TTC549 (cell line): Measurements from ENCODE around the gene C11orf16.
"Not testable (repeated sequence)": the region's sequence is repeated elsewhere in the genome, so short reads cannot be mapped to it uniquely, and the experiment has no call there.

Experiments
- FAIRE-seq: peaks from 2 replicates; lab custom pipeline; 2012; peaks lifted over from hg19 to GRCh38; lab: Jason Lieb, UNC

C11orf16 gene

GRCh38 chr11:8886322-8886721, 46.4 kb downstream of the C11orf16 start:
- FAIRE-seq = no peak

DNA sequence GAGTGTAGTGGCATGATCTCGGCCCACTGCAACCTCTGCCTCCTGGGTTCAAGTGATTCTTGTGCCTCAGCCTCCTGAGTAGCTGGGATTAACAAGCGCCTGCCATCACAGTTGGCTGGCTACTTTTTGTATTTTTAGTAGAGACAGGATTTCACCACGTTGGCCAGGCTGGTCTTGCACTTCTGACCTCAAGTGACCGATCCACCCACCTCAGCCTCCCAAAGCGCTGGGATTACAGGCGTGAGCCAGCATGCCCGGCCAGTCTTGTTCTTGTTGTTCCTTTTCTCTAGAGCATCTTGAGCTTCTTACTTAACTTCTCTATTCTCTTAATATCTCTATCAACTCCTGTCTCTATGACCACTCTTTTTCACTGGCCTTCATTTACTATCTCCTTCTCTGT, 51.2 kb downstream of the C11orf16 start:
- not testable (repeated sequence) for FAIRE-seq

GRCh38 chr11:8878771-8879170, 54.0 kb downstream of the C11orf16 start:
- FAIRE-seq = no peak

GRCh38 chr11:8873741-8874405, 58.9 kb downstream of the C11orf16 start:
- FAIRE-seq = no peak

DNA sequence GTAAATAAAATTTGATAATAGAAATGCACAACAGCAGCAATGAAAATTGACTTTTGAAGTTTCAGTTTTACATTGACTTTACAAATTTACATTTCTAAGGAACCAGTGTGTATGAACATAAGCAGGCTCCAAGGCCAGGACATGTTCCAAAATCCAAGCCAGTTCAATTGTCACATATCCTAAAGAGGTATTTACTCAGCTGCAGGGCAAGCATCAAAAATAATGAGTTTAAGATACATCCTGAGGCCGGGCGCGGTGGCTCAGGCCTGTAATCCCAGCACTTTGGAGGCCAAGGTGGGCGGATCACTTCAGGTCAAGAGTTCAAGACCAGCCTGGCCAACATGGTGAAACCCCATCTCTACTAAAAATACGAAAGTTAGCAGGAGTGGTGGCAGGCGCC, 60.8 kb downstream of the C11orf16 start:
- FAIRE-seq = no peak

DNA sequence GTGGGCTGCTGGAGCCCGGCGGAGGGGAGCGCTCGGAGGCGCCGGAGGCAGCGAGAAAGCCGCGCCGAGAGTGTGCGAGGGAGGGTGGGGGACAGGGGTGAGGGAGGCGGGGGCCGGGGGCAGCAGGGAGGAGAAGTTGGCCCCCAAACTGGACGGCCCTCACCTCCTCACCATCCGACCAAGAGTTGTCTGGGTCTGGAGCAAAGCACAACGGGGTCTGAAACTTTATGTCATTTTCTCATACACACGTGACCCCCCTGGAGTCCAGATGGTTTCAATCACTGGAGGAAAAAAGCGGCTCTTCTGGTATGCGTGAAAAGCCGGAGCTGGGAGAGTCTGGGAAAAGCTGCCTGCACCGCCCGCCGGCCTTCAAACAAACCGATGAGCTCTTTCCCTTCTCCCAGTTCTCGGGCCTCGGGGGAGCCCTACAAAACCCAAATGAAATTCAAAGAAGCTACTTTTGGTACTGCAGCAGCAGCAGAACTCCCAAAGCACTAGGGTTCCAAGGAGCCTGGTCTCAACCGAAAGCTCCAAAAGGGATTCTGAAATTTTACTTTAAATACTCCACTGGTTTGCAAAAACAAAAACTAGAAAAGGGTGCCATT, 61.5 kb downstream of the C11orf16 start:
- no peak for FAIRE-seq

- no peak for FAIRE-seq
Measured at GRCh38 chr11:8870411-8871170, 62.2 kb downstream of the C11orf16 start.
